GM21717 (cell line): ENCODE results near the gene EPHA6.
"Not testable (repeated sequence)": the region's sequence is repeated elsewhere in the genome, so short reads cannot be mapped to it uniquely, and the experiment has no call there.

ENCODE experiments used
- ATAC-seq: cut with Tn5 transposase; IDR thresholded peaks from one replicate; pipeline ENCODE4 v1.9.1; 2021; ENCODE audit warnings: mild to moderate bottlenecking, moderate library complexity; ENCODE audit not compliant: unreplicated experiment

Gene EPHA6

GRCh38 chr3:97576221-97576620, 761.8 kb downstream of the EPHA6 start:
- no peak for ATAC-seq

GRCh38 chr3:97579365-97579764, 765.0 kb downstream of the EPHA6 start:
- ATAC-seq: no peak

GRCh38 chr3:97610626-97611025, 796.2 kb downstream of the EPHA6 start:
- ATAC-seq: no peak

- no peak for ATAC-seq
Observed at GRCh38 chr3:97612632-97613031, 798.2 kb downstream of the EPHA6 start.

- ATAC-seq: no peak
Observed at GRCh38 chr3:97613139-97613538, 798.7 kb downstream of the EPHA6 start.

- ATAC-seq: not testable (repeated sequence)
Observed at GRCh38 chr3:97620514-97620913, 806.1 kb downstream of the EPHA6 start.

- no peak for ATAC-seq
Observed at GRCh38 chr3:97636465-97636864, 822.1 kb downstream of the EPHA6 start.

- no peak for ATAC-seq
Observed at GRCh38 chr3:97646932-97647331, 832.5 kb downstream of the EPHA6 start.

- ATAC-seq: no peak
Observed at GRCh38 chr3:97647441-97647982, 833.1 kb downstream of the EPHA6 start.

- no peak for ATAC-seq
Observed at GRCh38 chr3:97655971-97656370, 841.6 kb downstream of the EPHA6 start.

- ATAC-seq: no peak
Observed at GRCh38 chr3:97656638-97657037, 842.2 kb downstream of the EPHA6 start.

- no peak for ATAC-seq
Observed at GRCh38 chr3:97658668-97659285, 844.4 kb downstream of the EPHA6 start.

GRCh38 chr3:97662264-97662663, 847.9 kb downstream of the EPHA6 start:
- ATAC-seq: no peak

GRCh38 chr3:97662762-97663161, 848.4 kb downstream of the EPHA6 start:
- no peak for ATAC-seq

- no peak for ATAC-seq
Observed at GRCh38 chr3:97665896-97666295, 851.5 kb downstream of the EPHA6 start.

- no peak for ATAC-seq
Observed at GRCh38 chr3:97670952-97671351, 856.6 kb downstream of the EPHA6 start.

- no peak for ATAC-seq
Observed at GRCh38 chr3:97673357-97673997, 859.1 kb downstream of the EPHA6 start.

- ATAC-seq: no peak
Observed at GRCh38 chr3:97674461-97674860, 860.1 kb downstream of the EPHA6 start.

GRCh38 chr3:97680210-97680609, 865.8 kb downstream of the EPHA6 start:
- ATAC-seq: no peak

- no peak for ATAC-seq
Observed at GRCh38 chr3:97680696-97681095, 866.3 kb downstream of the EPHA6 start.

- no peak for ATAC-seq
Observed at GRCh38 chr3:97684490-97684889, 870.1 kb downstream of the EPHA6 start.

GRCh38 chr3:97686258-97686657, 871.9 kb downstream of the EPHA6 start:
- ATAC-seq: no peak

- ATAC-seq: no peak
Observed at GRCh38 chr3:97687734-97688133, 873.3 kb downstream of the EPHA6 start.
